ENCODE measurements around the gene SGSM2. TPM values are rescaled to one million over a fixed set of nuclear protein-coding genes. Genes with fewer than 3 reads are reported as not detected.

SGSM2 gene
- polyA plus RNA-seq, 1 donor from 2014 or later: 222 TPM

DNA sequence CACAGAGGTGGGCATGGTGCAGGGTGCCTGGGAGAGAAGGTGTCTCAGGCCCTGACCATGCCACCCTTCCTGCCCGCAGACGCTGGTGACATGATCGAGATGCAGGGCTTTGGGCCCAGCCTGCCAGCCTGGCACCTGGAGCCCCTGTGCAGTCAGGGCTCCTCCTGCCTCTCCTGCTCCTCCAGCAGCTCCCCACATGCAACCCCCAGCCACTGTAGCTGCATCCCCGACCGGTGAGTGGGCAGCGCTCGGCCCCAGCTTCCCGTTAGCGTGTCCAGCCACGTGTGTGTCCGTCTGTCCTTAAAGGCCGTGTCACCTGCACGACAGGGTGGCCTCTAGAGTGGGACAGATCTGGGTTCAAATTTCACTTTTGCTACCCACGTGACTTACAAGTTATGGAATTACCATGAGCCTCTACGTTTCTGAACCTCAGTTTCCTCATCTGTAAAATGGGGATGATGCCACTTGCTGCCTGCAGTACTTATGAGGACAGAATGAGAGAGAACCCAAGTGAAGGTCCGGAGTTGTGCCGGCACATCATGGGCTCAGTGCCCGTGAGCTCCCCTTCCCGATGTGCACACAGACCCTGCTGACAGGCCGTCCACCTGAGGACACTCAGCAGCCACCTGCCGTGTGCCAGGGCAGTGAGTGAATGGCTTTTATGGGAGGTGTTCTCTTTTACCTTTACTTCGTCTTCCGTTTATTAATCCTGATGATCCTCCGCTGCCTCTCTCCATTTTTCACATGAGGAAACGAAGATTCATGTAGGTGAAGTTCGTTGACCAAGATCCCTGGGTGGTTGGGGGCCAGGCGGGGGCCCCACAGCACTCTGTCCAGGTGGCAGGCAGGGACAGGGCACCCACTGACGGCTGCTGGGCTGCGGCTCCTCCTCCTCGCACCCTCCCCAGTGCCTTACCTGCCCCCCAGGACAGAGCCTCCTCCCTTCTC is 34.2 kb downstream of the SGSM2 start:
- H3K27ac ChIP-seq (ENCODE audit: low read length): no peak overlapping the region
- no peaks in the 10 kb centered on the region for H3K79me2 ChIP-seq (replicated peaks; ENCODE audit: insufficient read depth, low read length)
- no peaks in the 10 kb centered on the region for H3K27me3 ChIP-seq (ENCODE audit: insufficient read depth, low read depth, low read length)
- H3K36me3 ChIP-seq (ENCODE audit: insufficient read depth, low read length): no peaks in the 10 kb centered on the region
- no peak for TF ChIP-seq TAF1 (IDR thresholded peaks at IDR 0.05; ENCODE audit: low read depth)
- TF ChIP-seq, protein P1, sequence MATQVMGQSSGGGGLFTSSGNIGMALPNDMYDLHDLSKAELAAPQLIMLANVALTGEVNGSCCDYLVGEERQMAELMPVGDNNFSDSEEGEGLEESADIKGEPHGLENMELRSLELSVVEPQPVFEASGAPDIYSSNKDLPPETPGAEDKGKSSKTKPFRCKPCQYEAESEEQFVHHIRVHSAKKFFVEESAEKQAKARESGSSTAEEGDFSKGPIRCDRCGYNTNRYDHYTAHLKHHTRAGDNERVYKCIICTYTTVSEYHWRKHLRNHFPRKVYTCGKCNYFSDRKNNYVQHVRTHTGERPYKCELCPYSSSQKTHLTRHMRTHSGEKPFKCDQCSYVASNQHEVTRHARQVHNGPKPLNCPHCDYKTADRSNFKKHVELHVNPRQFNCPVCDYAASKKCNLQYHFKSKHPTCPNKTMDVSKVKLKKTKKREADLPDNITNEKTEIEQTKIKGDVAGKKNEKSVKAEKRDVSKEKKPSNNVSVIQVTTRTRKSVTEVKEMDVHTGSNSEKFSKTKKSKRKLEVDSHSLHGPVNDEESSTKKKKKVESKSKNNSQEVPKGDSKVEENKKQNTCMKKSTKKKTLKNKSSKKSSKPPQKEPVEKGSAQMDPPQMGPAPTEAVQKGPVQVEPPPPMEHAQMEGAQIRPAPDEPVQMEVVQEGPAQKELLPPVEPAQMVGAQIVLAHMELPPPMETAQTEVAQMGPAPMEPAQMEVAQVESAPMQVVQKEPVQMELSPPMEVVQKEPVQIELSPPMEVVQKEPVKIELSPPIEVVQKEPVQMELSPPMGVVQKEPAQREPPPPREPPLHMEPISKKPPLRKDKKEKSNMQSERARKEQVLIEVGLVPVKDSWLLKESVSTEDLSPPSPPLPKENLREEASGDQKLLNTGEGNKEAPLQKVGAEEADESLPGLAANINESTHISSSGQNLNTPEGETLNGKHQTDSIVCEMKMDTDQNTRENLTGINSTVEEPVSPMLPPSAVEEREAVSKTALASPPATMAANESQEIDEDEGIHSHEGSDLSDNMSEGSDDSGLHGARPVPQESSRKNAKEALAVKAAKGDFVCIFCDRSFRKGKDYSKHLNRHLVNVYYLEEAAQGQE (IDR thresholded peaks at IDR 0.05; ENCODE audit: borderline replicate concordance): no peak
- TF ChIP-seq, protein P2, sequence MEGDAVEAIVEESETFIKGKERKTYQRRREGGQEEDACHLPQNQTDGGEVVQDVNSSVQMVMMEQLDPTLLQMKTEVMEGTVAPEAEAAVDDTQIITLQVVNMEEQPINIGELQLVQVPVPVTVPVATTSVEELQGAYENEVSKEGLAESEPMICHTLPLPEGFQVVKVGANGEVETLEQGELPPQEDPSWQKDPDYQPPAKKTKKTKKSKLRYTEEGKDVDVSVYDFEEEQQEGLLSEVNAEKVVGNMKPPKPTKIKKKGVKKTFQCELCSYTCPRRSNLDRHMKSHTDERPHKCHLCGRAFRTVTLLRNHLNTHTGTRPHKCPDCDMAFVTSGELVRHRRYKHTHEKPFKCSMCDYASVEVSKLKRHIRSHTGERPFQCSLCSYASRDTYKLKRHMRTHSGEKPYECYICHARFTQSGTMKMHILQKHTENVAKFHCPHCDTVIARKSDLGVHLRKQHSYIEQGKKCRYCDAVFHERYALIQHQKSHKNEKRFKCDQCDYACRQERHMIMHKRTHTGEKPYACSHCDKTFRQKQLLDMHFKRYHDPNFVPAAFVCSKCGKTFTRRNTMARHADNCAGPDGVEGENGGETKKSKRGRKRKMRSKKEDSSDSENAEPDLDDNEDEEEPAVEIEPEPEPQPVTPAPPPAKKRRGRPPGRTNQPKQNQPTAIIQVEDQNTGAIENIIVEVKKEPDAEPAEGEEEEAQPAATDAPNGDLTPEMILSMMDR (IDR thresholded peaks at IDR 0.05; ENCODE audit: poor library complexity, severe bottlenecking): no peak
- TF ChIP-seq POLR2AphosphoS5 (IDR thresholded peaks at IDR 0.05): no peak
- no peak for TF ChIP-seq EZH2 (IDR thresholded peaks at IDR 0.05; ENCODE audit: borderline replicate concordance, insufficient read depth, low read length, poor library complexity, severe bottlenecking)
- TF ChIP-seq RAD21 (conservative IDR thresholded peaks at IDR 0.05): no peak
- no peak for TF ChIP-seq MXI1 (conservative IDR thresholded peaks at IDR 0.05; ENCODE audit: poor library complexity, severe bottlenecking)
- H2AFZ ChIP-seq (ENCODE audit: low read depth, low read length): no peak overlapping the region
- H3K9ac ChIP-seq (ENCODE audit: low read length): no peak overlapping the region
- no peaks in the 10 kb centered on the region for H3F3A ChIP-seq (ENCODE audit: insufficient read depth, low read length, poor library complexity, severe bottlenecking)
- no peak overlapping the region for H3K4me3 ChIP-seq (ENCODE audit: low read length)
- no peaks in the 10 kb centered on the region for H3K9me2 ChIP-seq (ENCODE audit: insufficient read depth, low read length)
- no peak overlapping the region for H3K4me2 ChIP-seq (ENCODE audit: low read length)
- H4K20me1 ChIP-seq (ENCODE audit: insufficient read depth): no peaks in the 10 kb centered on the region
- no peaks in the 10 kb centered on the region for H3K9me3 ChIP-seq (ENCODE audit: low read length)

DNA sequence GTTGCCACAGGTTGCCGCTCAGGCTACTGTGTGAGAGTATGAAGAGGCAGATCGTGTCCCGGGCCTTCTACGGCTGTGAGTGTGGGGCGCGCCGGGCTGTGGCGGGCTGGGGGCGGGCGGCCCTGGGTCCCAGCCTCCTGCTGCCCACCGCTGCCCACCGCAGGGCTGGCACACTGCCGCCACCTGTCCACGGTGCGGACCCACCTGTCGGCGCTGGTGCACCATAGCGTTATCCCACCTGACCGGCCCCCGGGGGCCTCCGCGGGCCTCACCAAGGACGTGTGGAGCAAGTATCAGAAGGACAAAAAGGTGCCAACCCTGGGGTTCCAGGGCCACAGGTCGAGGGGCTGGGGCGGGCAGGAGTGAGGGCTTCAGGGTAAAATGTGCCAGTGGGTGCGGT is 34.9 kb downstream of the SGSM2 start:
- TF ChIP-seq EP300 (conservative IDR thresholded peaks at IDR 0.05; ENCODE audit: poor library complexity, severe bottlenecking) (no peak), SMC3 (conservative IDR thresholded peaks at IDR 0.05; ENCODE audit: poor library complexity) (no peak), POLR2AphosphoS5 (IDR thresholded peaks at IDR 0.05) (no peak), MXI1 (conservative IDR thresholded peaks at IDR 0.05; ENCODE audit: poor library complexity, severe bottlenecking) (no peak), TAF1 (IDR thresholded peaks at IDR 0.05; ENCODE audit: low read depth) (no peak), EZH2 (IDR thresholded peaks at IDR 0.05; ENCODE audit: borderline replicate concordance, insufficient read depth, low read length, poor library complexity, severe bottlenecking) (no peak), RAD21 (conservative IDR thresholded peaks at IDR 0.05) (no peak)
- TF ChIP-seq, protein P1 (IDR thresholded peaks at IDR 0.05; ENCODE audit: borderline replicate concordance): no peak
- TF ChIP-seq, protein P2 (IDR thresholded peaks at IDR 0.05; ENCODE audit: poor library complexity, severe bottlenecking): no peak
- H3F3A ChIP-seq (ENCODE audit: insufficient read depth, low read length, poor library complexity, severe bottlenecking): no peaks in the 10 kb centered on the region
- H4K20me1 ChIP-seq (ENCODE audit: insufficient read depth): no peaks in the 10 kb centered on the region
- H3K27me3 ChIP-seq (ENCODE audit: insufficient read depth, low read depth, low read length): no peaks in the 10 kb centered on the region
- H3K9me2 ChIP-seq (ENCODE audit: insufficient read depth, low read length): no peaks in the 10 kb centered on the region
- no peak overlapping the region for H3K4me2 ChIP-seq (ENCODE audit: low read length)
- H3K27ac ChIP-seq (ENCODE audit: low read length): no peak overlapping the region
- H3K9me3 ChIP-seq (ENCODE audit: low read length): no peaks in the 10 kb centered on the region
- no peak overlapping the region for H3K4me3 ChIP-seq (ENCODE audit: low read length)
- H3K9ac ChIP-seq (ENCODE audit: low read length): no peak overlapping the region
- H3K36me3 ChIP-seq (ENCODE audit: insufficient read depth, low read length): no peaks in the 10 kb centered on the region
- no peak overlapping the region for H2AFZ ChIP-seq (ENCODE audit: low read depth, low read length)
- no peaks in the 10 kb centered on the region for H3K79me2 ChIP-seq (replicated peaks; ENCODE audit: insufficient read depth, low read length)
